VCaP (cell line): ENCODE measurements around the gene MCCC2.

Experiments used
- H3K27ac ChIP-seq: fragments of 450-650 bp; 2 replicates; pipeline ENCODE4 v1.5.1; 2017
- CTCF ChIP-seq: fragments of 450-650 bp; conservative IDR thresholded peaks from 2 replicates; pipeline ENCODE4 v1.5.1; 2017; ENCODE audit warnings: mild to moderate bottlenecking, moderate library complexity

The MCCC2 gene

DNA sequence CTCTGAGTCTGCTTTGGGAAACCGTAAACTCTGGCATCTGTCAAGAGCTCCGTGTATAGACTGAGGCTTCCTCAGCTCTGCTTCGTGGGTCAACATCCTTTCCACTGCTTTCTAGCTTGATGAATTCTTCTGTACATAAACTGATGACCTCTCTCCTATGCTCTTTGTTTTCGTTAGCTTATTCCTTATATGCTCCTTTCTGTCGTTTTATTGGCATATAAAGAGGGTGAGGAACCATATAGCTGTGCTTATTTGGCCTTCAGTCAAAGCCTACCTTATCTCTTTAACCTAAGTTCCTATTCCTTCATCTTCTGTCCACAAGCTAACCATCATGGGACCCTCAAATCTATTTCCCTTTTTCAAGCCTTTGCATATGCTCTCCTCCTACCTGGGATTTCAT lies 92.6 kb downstream of the MCCC2 start:
- peak overlapping the region; percentile 44 for H3K27ac ChIP-seq
- no peak for TF ChIP-seq CTCF

DNA sequence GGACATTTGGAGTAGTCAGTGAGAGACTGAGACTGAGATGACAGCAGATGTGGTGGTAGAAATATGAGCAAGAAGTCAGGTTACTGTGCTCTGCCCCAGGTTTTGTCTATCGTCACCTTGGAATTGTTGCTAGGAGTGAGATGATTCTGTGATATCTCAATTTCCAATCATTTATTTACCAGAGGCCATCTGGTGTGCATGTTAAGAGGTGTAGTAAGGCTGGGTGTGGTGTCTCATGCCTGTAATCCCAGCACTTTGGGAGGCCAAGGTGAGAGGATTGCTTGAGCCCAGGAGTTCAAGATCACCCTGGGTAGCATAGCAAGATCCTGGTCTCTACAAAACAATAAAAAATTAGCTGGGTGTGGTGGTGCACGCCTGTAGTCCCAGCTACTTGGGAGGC lies 93.4 kb downstream of the MCCC2 start:
- no peak for TF ChIP-seq CTCF
- peak overlapping the region; percentile 44 for H3K27ac ChIP-seq

DNA sequence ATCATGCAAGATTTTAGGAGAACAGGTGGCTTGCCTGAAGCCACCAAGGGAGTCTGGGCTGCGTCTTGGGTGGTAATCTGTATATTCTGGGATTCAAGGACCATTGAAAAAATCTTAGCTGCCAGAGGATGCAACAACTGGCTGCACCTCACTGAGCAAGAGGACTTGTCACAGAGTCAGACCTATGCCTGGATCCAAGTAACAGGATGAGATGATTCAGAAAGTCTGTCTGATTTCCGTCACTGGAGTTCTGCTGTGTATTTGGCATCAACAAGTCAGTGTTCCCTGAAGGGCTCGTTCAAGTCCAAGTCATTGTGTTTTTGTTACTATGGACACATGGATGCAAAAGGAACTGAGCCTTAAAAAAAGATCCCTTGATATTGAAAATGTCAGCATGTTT lies 94.2 kb downstream of the MCCC2 start:
- no peak for TF ChIP-seq CTCF

DNA sequence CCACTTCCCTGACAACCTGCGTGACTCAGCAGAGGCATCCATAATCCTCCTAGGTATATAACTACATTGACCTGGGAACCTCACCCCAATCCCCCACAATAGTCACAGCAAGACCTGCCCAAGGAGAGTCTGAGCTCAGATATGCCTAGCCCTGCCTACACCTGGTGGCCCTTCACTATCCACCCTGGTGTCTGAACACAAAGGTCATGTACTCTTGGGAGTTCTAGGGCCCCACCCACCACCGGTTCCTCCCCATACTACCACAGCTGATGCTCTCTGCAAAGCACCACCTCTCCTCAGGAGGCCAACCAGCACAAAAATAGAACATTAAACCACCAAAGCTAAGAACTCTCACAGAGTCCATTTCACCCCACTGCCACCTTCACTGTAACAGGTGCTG lies 97.2 kb downstream of the MCCC2 start:
- no peak for TF ChIP-seq CTCF
- H3K27ac ChIP-seq: no peak overlapping the region

More for the DNA sequence above, 94.2 kb downstream of the MCCC2 start:
- H3K27ac ChIP-seq: no peak overlapping the region

GRCh38 chr5:71693828-71694427 lies 106.8 kb downstream of the MCCC2 start:
- no peak for TF ChIP-seq CTCF
- H3K27ac ChIP-seq: peak overlapping the region; percentile 81

- TF ChIP-seq CTCF: no peak
- peak overlapping the region; percentile 81 for H3K27ac ChIP-seq
Measured at GRCh38 chr5:71695071-71695470, 107.9 kb downstream of the MCCC2 start.

- H3K27ac ChIP-seq: peak overlapping the region; percentile 81; the same call in 1 of the 2 replicates
- no peak for TF ChIP-seq CTCF
Measured at GRCh38 chr5:71695595-71695994, 108.5 kb downstream of the MCCC2 start.
